SU-DHL-6 (cell line): ENCODE data around the gene LMBRD2.
"Not testable (repeated sequence)": the region's sequence is repeated elsewhere in the genome, so short reads cannot be mapped to it uniquely, and the experiment has no call there.

Experiments
- H2AFZ ChIP-seq: fragments of 200-600 bp; sonication (generic); 2 replicates; pipeline ENCODE4 v1.6.1; 2014; ENCODE audit warnings: low read depth, mild to moderate bottlenecking, moderate library complexity, mixed read lengths, antibody characterized with exemption, low read length; ENCODE audit not compliant: severe bottlenecking
- H3F3A ChIP-seq: fragments of 200-600 bp; shearing (Covaris generic); 2 replicates; pipeline ENCODE4 v1.6.0; 2016; ENCODE audit warnings: antibody characterized with exemption, mild to moderate bottlenecking; ENCODE audit not compliant: insufficient read depth
- H3K27ac ChIP-seq: fragments of 200-600 bp; sonication (generic); 2 replicates; pipeline ENCODE4 v1.5.1; 2016; ENCODE audit warnings: low read depth, mild to moderate bottlenecking, low read length, moderate library complexity, mixed read lengths
- H3K27me3 ChIP-seq: fragments of 200-600 bp; sonication (generic), shearing (Covaris generic); 2 replicates; pipeline ENCODE4 v1.6.0; 2014; ENCODE audit warnings: mild to moderate bottlenecking, low read length
- H3K36me3 ChIP-seq: fragments of 200-600 bp; sonication (generic); 2 replicates; pipeline ENCODE4 v1.6.1; 2014; ENCODE audit warnings: mild to moderate bottlenecking, low read length, mixed read lengths
- H3K4me2 ChIP-seq: fragments of 300-600, 200-600 bp; shearing (Covaris generic), sonication (generic); 2 replicates; pipeline ENCODE4 v1.6.0; 2014; ENCODE audit warnings: low read length, low read depth, mild to moderate bottlenecking; ENCODE audit not compliant: poor library complexity, severe bottlenecking
- H3K4me3 ChIP-seq: fragments of 200-600 bp; sonication (generic); 2 replicates; pipeline ENCODE4 v1.5.1; 2014; ENCODE audit warnings: antibody characterized with exemption, low read length, mild to moderate bottlenecking, mixed read lengths; ENCODE audit not compliant: insufficient read depth, poor library complexity, severe bottlenecking
- H3K79me2 ChIP-seq: fragments of 200-600 bp; sonication (generic); 2 replicates; pipeline ENCODE4 v1.6.1; 2014; ENCODE audit warnings: mild to moderate bottlenecking, low read length, moderate library complexity; ENCODE audit not compliant: insufficient read depth
- H3K9ac ChIP-seq: fragments of 200-600 bp; sonication (generic); 2 replicates; pipeline ENCODE4 v1.7.0; 2014; ENCODE audit warnings: mild to moderate bottlenecking, low read length
- H3K9me2 ChIP-seq: fragments of 200-600 bp; sonication (generic); replicated peaks from 2 replicates; pipeline ENCODE4 v1.6.1; 2014; ENCODE audit warnings: low read length; ENCODE audit not compliant: insufficient read depth
- H3K9me3 ChIP-seq: fragments of 200-600 bp; sonication (generic); 2 replicates; pipeline ENCODE4 v1.6.1; 2014; ENCODE audit warnings: low read length, mixed read lengths; ENCODE audit not compliant: insufficient read depth
- H4K20me1 ChIP-seq: fragments of 200-600 bp; sonication (generic); 2 replicates; pipeline ENCODE4 v1.6.1; 2014; ENCODE audit warnings: low read depth, mild to moderate bottlenecking, antibody characterized with exemption, low read length, moderate library complexity, mixed read lengths
- EZH2phosphoT487 ChIP-seq: fragments of 200-600 bp; sonication (generic), shearing (Covaris generic); conservative IDR thresholded peaks from 2 replicates; pipeline ENCODE4 v1.6.1; 2018; ENCODE audit warnings: mild to moderate bottlenecking, antibody characterized with exemption, low read length, moderate library complexity, mixed read lengths
- TF ChIP-seq, protein P1 (sequence below): fragments of 200-600 bp; sonication (generic); IDR thresholded peaks from one replicate; pipeline ENCODE4 v1.5.1; 2017; ENCODE audit warnings: antibody characterized with exemption, mild to moderate bottlenecking, low read length, moderate library complexity; ENCODE audit not compliant: insufficient read depth, poor library complexity, severe bottlenecking

The LMBRD2 gene

GRCh38 chr5:36136581-36136980 lies 15.1 kb downstream of the LMBRD2 start:
- TF ChIP-seq EZH2phosphoT487, result no peak
- TF ChIP-seq, protein P1, sequence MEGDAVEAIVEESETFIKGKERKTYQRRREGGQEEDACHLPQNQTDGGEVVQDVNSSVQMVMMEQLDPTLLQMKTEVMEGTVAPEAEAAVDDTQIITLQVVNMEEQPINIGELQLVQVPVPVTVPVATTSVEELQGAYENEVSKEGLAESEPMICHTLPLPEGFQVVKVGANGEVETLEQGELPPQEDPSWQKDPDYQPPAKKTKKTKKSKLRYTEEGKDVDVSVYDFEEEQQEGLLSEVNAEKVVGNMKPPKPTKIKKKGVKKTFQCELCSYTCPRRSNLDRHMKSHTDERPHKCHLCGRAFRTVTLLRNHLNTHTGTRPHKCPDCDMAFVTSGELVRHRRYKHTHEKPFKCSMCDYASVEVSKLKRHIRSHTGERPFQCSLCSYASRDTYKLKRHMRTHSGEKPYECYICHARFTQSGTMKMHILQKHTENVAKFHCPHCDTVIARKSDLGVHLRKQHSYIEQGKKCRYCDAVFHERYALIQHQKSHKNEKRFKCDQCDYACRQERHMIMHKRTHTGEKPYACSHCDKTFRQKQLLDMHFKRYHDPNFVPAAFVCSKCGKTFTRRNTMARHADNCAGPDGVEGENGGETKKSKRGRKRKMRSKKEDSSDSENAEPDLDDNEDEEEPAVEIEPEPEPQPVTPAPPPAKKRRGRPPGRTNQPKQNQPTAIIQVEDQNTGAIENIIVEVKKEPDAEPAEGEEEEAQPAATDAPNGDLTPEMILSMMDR, result no peak
- Histone ChIP-seq H3K4me3 (no peak overlapping the region), H3F3A (no peaks in the 10 kb centered on the region; the same call in 1 of the 2 replicates), H3K79me2 (no peaks in the 10 kb centered on the region), H3K4me2 (no peak overlapping the region), H3K27ac (no peak overlapping the region), H2AFZ (no peak overlapping the region), H3K9me2 (no peaks in the 10 kb centered on the region), H3K27me3 (no peaks in the 10 kb centered on the region), H3K9ac (no peak overlapping the region), H4K20me1 (no peaks in the 10 kb centered on the region), H3K9me3 (peaks cover 17% of the 10 kb centered on the region), H3K36me3 (peaks cover 69% of the 10 kb centered on the region)

GRCh38 chr5:36135988-36136387 lies 15.7 kb downstream of the LMBRD2 start:
- H3K4me3 ChIP-seq, result no peak overlapping the region
- H3K9ac ChIP-seq, result no peak overlapping the region
- no peak overlapping the region for H3K27ac ChIP-seq
- H4K20me1 ChIP-seq, result no peaks in the 10 kb centered on the region
- H3K9me2 ChIP-seq, result no peaks in the 10 kb centered on the region
- TF ChIP-seq, protein P1, result no peak
- TF ChIP-seq EZH2phosphoT487, result no peak
- H3F3A ChIP-seq, result no peaks in the 10 kb centered on the region
- H3K36me3 ChIP-seq, result peaks cover 66% of the 10 kb centered on the region
- no peak overlapping the region for H2AFZ ChIP-seq
- H3K79me2 ChIP-seq, result no peaks in the 10 kb centered on the region
- H3K4me2 ChIP-seq, result no peak overlapping the region
- peaks cover 16% of the 10 kb centered on the region for H3K9me3 ChIP-seq
- H3K27me3 ChIP-seq, result no peaks in the 10 kb centered on the region

GRCh38 chr5:36133009-36133408 lies 18.7 kb downstream of the LMBRD2 start:
- H3K27ac ChIP-seq, H3K4me2 ChIP-seq, H3K79me2 ChIP-seq, H3K9me2 ChIP-seq, H3F3A ChIP-seq, H3K9me3 ChIP-seq, H3K27me3 ChIP-seq, H3K9ac ChIP-seq, H3K4me3 ChIP-seq, H2AFZ ChIP-seq, H4K20me1 ChIP-seq: not testable (repeated sequence)
- H3K36me3 ChIP-seq, result peaks cover 57% of the 10 kb centered on the region

DNA sequence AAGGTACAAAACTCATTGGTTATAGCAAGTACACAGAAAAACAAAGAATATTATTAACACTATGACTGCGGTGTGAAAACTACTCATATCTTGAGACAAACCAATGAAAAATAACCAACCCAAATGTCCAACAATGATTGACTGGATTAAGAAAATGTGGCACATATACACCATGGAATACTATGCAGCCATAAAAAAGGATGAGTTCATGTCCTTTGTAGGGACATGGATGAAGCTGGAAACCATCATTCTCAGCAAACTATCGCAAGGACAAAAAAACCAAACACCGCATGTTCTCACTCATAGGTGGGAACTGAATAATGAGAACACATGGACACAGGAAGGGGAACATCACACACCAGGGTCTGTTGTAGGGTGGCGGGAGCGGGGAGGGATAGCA lies 22.0 kb downstream of the LMBRD2 start:
- H3K36me3 ChIP-seq, result peaks cover 37% of the 10 kb centered on the region
- not testable (repeated sequence) for H3K9me2 ChIP-seq, H3K9me3 ChIP-seq, H3K79me2 ChIP-seq, H3K27me3 ChIP-seq, H3K4me3 ChIP-seq, H3K4me2 ChIP-seq, H2AFZ ChIP-seq, H4K20me1 ChIP-seq, H3K9ac ChIP-seq, H3K27ac ChIP-seq, H3F3A ChIP-seq
